Measurements from ENCODE around the gene TAGAP. TPM values are rescaled to one million over a fixed set of nuclear protein-coding genes. Genes with fewer than 3 reads are reported as not detected.

The TAGAP gene
- total and polyA plus RNA-seq, 10 of the 15 experiments (the other 5 are each of a cell fraction or from before 2014, with no cell fraction given) = 5.3 to 27.4 (median 18.9) TPM

GRCh38 chr6:159004592-159004991, 40.2 kb downstream of the TAGAP start (continued):
- no peak for TF ChIP-seq BCL11A (IDR thresholded peaks at IDR 0.05; ENCODE audit: low read depth, low read length)

- in situ Hi-C loops (cut with MboI) = loop anchor here (5.0 to 25.0 kb wide), 2 partner anchors 130 to 460 kb away; no protein-coding TSS in a partner anchor
- RAD21 ChIA-PET (ENCODE audit: unreplicated experiment) = interaction anchor here (0.7 to 10.2 kb wide), 5 partner anchors 42 to 132 kb away, joined by 3 to 233 read pairs (median 5); partner anchors contain the start of gene TAGAP
- no peaks in the 10 kb centered on the region for H4K20me1 ChIP-seq (ENCODE audit: control insufficient read depth, insufficient read depth)
- SMC1A ChIA-PET (ENCODE audit: uncharacterized antibody, unreplicated experiment) = interaction anchor here (1.6 to 15.8 kb wide), 4 partner anchors 29 to 148 kb away, joined by 4 to 517 read pairs (median 154); no protein-coding TSS in a partner anchor
- POLR2A ChIA-PET = interaction anchor here (0.6 to 1.2 kb wide), 2 partner anchors 8 to 12 kb away, joined by 4 to 6 read pairs; no protein-coding TSS in a partner anchor
- H3K36me3 ChIP-seq (ENCODE audit: control insufficient read depth in 2 of 2, insufficient read depth in 2 of 2, low read length in 1 of 2) = no peaks in the 10 kb centered on the region
- intact Hi-C loops (cut with micrococcal nuclease; ENCODE audit: unreplicated experiment) = no loop called here
- no peak for TF ChIP-seq ZNF274 (IDR thresholded peaks at IDR 0.05; ENCODE audit: insufficient read depth, insufficient read length)
- CTCF ChIA-PET = interaction anchor here (0.6 to 14.0 kb wide), 6 partner anchors 30 to 296 kb away, joined by 3 to 631 read pairs (median 3); no protein-coding TSS in a partner anchor
- H3K4me3 ChIP-seq = no peak overlapping the region
- no TSS peak for BruUV-seq (replicated peaks)
- H3K27me3 ChIP-seq (replicated peaks in 1 of 2; ENCODE audit: control insufficient read depth in 2 of 2, insufficient read depth in 2 of 2, low read length in 1 of 2) = no peaks in the 10 kb centered on the region
- WGBS (ENCODE audit: insufficient coverage, insufficient replicate concordance, low lambda C conversion rate, missing lambda C conversion rate) = 83% methylated on average over 12 of the region's 12 CpGs
- H3K4me1 ChIP-seq (ENCODE audit: control insufficient read depth, insufficient read depth, low read length) = no peaks in the 10 kb centered on the region; the same call in 1 of the 2 replicates
- H3K9me3 ChIP-seq (replicated peaks; ENCODE audit: control insufficient read depth, insufficient read depth, low read length) = no peaks in the 10 kb centered on the region
- no peak overlapping the region for H3K4me2 ChIP-seq (ENCODE audit: control insufficient read depth, insufficient read depth)
- no peak for ATAC-seq
- no peak for DNase-seq (ENCODE audit: low read depth, low spot score)
- no peak overlapping the region for H3K27ac ChIP-seq (ENCODE audit: control insufficient read depth, insufficient read depth)
- no peak overlapping the region for H3K9ac ChIP-seq (ENCODE audit: control insufficient read depth, insufficient read depth, low read length)
- no peak overlapping the region for H2AFZ ChIP-seq (ENCODE audit: control insufficient read depth, low read depth, low read length)
- FAIRE-seq = no peak
- H3K79me2 ChIP-seq (ENCODE audit: control insufficient read depth, insufficient read depth, low read length) = no peaks in the 10 kb centered on the region
These were observed 42.2 kb downstream of the TAGAP start for GRCh38 chr6:159002432-159003155.
